Measurements from ENCODE around the gene TACO1. TPM values are rescaled to one million over a fixed set of nuclear protein-coding genes. Genes with fewer than 3 reads are reported as not detected.

TACO1 gene
- total RNA-seq, 2 donors from 2014 or later, result 12.8 to 17.4 TPM

GRCh38 chr17:63647936-63648335, 47.2 kb downstream of the TACO1 start:
- intact Hi-C loops (cut with DNase I), result no loop called here
- peak overlapping the region in 1 of 2 donors; percentile 13 for H3K27ac ChIP-seq
- no peaks in the 10 kb centered on the region for H3K27me3 ChIP-seq (replicated peaks; ENCODE audit: insufficient read depth)
- H3K4me3 ChIP-seq, result no peak overlapping the region
- no peaks in the 10 kb centered on the region for H3K9me3 ChIP-seq
- no peaks in the 10 kb centered on the region for H3K36me3 ChIP-seq
- H3K4me1 ChIP-seq (replicated peaks), result peaks cover 4% of the 10 kb centered on the region
- TF ChIP-seq POLR2A (IDR thresholded peaks at IDR 0.05) (no peak), POLR2AphosphoS5 (IDR thresholded peaks at IDR 0.05) (no peak)
- no peak for DNase-seq (ENCODE audit: low spot score)

GRCh38 chr17:63649813-63650212, 49.1 kb downstream of the TACO1 start:
- no peaks in the 10 kb centered on the region for H3K36me3 ChIP-seq
- no peaks in the 10 kb centered on the region for H3K27me3 ChIP-seq (replicated peaks; ENCODE audit: insufficient read depth)
- no peak overlapping the region for H3K27ac ChIP-seq
- peaks cover 4% of the 10 kb centered on the region for H3K4me1 ChIP-seq (replicated peaks)
- no peak for DNase-seq (ENCODE audit: low spot score)
- intact Hi-C loops (cut with DNase I), result no loop called here
- WGBS, result 58% methylated on average over 1 of the region's 1 CpG
- no peak overlapping the region for H3K4me3 ChIP-seq
- no peaks in the 10 kb centered on the region for H3K9me3 ChIP-seq
- no peak for TF ChIP-seq CTCF (IDR thresholded peaks at IDR 0.05)
- TF ChIP-seq POLR2A (IDR thresholded peaks at IDR 0.05), result no peak
- no peak for TF ChIP-seq POLR2AphosphoS5 (IDR thresholded peaks at IDR 0.05)

- intact Hi-C loops (cut with DNase I), result no loop called here
- Histone ChIP-seq H3K9me3 (no peaks in the 10 kb centered on the region), H3K4me3 (no peak overlapping the region), H3K36me3 (no peaks in the 10 kb centered on the region), H3K4me1 (replicated peaks) (no peaks in the 10 kb centered on the region), H3K27ac (no peak overlapping the region), H3K27me3 (replicated peaks; ENCODE audit: insufficient read depth) (no peaks in the 10 kb centered on the region)
- 73% methylated on average over 3 of the region's 3 CpGs for WGBS
- DNase-seq (ENCODE audit: low spot score), result no peak
- TF ChIP-seq POLR2AphosphoS5 (IDR thresholded peaks at IDR 0.05), result no peak
- no peak for TF ChIP-seq CTCF (IDR thresholded peaks at IDR 0.05)
- no peak for TF ChIP-seq POLR2A (IDR thresholded peaks at IDR 0.05)
These were observed 51.4 kb downstream of the TACO1 start for GRCh38 chr17:63652106-63652505.

GRCh38 chr17:63653050-63653449, 52.4 kb downstream of the TACO1 start:
- Histone ChIP-seq H3K4me1 (replicated peaks) (no peaks in the 10 kb centered on the region), H3K27me3 (replicated peaks; ENCODE audit: insufficient read depth) (no peaks in the 10 kb centered on the region), H3K36me3 (no peaks in the 10 kb centered on the region), H3K4me3 (no peak overlapping the region), H3K27ac (no peak overlapping the region), H3K9me3 (no peaks in the 10 kb centered on the region)
- WGBS, result 27% methylated on average over 2 of the region's 2 CpGs
- intact Hi-C loops (cut with DNase I), result no loop called here
- TF ChIP-seq POLR2A (IDR thresholded peaks at IDR 0.05), result no peak
- no peak for TF ChIP-seq POLR2AphosphoS5 (IDR thresholded peaks at IDR 0.05)
- TF ChIP-seq CTCF (IDR thresholded peaks at IDR 0.05), result no peak
- no peak for DNase-seq (ENCODE audit: low spot score)

- Histone ChIP-seq H3K9me3 (no peaks in the 10 kb centered on the region), H3K4me1 (replicated peaks) (no peaks in the 10 kb centered on the region), H3K27ac (no peak overlapping the region), H3K4me3 (no peak overlapping the region), H3K36me3 (no peaks in the 10 kb centered on the region), H3K27me3 (replicated peaks; ENCODE audit: insufficient read depth) (no peaks in the 10 kb centered on the region)
- DNase-seq (ENCODE audit: low spot score), result no peak
- intact Hi-C loops (cut with DNase I), result no loop called here
- no peak for TF ChIP-seq CTCF (IDR thresholded peaks at IDR 0.05)
- TF ChIP-seq POLR2AphosphoS5 (IDR thresholded peaks at IDR 0.05), result no peak
- TF ChIP-seq POLR2A (IDR thresholded peaks at IDR 0.05), result no peak
- 83% methylated on average over 3 of the region's 3 CpGs for WGBS
These were observed 57.1 kb downstream of the TACO1 start for GRCh38 chr17:63657786-63658185.

Small RNA genes within 50 kb of the gene (small RNA-seq; reads per million reads assigned to genes)
- 0 reads per million in 2 donors for gene RNU6-288P

Other genes with a start within 250 kb of the TACO1 start
- 100 to 1,000 TPM in 1 of 2 donors, 10 to 100 TPM in 1; 76.9 to 170 TPM for gene CYB561, start 154.6 kb upstream of the TACO1 start, total RNA-seq
- gene ACE, start 123.8 kb upstream of the TACO1 start, total RNA-seq, result 10 to 100 TPM; 42.8 to 54.6 TPM
- gene KCNH6, start 77.5 kb upstream of the TACO1 start, total RNA-seq, result 10 to 100 TPM in 1 of 2 donors, 1 to 10 TPM in 1; 8.1 to 22.4 TPM
- gene DCAF7, start 50.4 kb upstream of the TACO1 start, total RNA-seq, result 10 to 100 TPM; 48.9 to 68.6 TPM
- 10 to 100 TPM; 44.0 to 72.0 TPM for gene MAP3K3, start 21.5 kb downstream of the TACO1 start, total RNA-seq
- 10 to 100 TPM; 29.9 to 51.9 TPM for gene LIMD2, start 99.2 kb downstream of the TACO1 start, total RNA-seq
- gene STRADA, start 140.9 kb downstream of the TACO1 start, total RNA-seq, result 10 to 100 TPM; 15.7 to 37.1 TPM
- gene CCDC47, start 172.7 kb downstream of the TACO1 start, total RNA-seq, result 10 to 100 TPM; 50.3 to 90.8 TPM
- gene DDX42, start 173.3 kb downstream of the TACO1 start, total RNA-seq, result 100 to 1,000 TPM in 1 of 2 donors, 10 to 100 TPM in 1; 71.0 to 105 TPM
- 100 to 1,000 TPM in 1 of 2 donors, 10 to 100 TPM in 1; 94.0 to 109 TPM for gene PSMC5, start 226.5 kb downstream of the TACO1 start, total RNA-seq
- gene FTSJ3, start 226.8 kb downstream of the TACO1 start, total RNA-seq, result 10 to 100 TPM; 29.4 to 46.6 TPM
- 100 to 1,000 TPM; 182 to 247 TPM for gene SMARCD2, start 241.8 kb downstream of the TACO1 start, total RNA-seq